HG03045 (cell line): ENCODE data around the gene MKNK2.

Experiments used
- ATAC-seq: cut with Tn5 transposase; IDR thresholded peaks from one replicate; pipeline ENCODE4 v1.9.1; 2021; ENCODE audit warnings: mild to moderate bottlenecking, moderate library complexity; ENCODE audit not compliant: unreplicated experiment

The MKNK2 gene

DNA sequence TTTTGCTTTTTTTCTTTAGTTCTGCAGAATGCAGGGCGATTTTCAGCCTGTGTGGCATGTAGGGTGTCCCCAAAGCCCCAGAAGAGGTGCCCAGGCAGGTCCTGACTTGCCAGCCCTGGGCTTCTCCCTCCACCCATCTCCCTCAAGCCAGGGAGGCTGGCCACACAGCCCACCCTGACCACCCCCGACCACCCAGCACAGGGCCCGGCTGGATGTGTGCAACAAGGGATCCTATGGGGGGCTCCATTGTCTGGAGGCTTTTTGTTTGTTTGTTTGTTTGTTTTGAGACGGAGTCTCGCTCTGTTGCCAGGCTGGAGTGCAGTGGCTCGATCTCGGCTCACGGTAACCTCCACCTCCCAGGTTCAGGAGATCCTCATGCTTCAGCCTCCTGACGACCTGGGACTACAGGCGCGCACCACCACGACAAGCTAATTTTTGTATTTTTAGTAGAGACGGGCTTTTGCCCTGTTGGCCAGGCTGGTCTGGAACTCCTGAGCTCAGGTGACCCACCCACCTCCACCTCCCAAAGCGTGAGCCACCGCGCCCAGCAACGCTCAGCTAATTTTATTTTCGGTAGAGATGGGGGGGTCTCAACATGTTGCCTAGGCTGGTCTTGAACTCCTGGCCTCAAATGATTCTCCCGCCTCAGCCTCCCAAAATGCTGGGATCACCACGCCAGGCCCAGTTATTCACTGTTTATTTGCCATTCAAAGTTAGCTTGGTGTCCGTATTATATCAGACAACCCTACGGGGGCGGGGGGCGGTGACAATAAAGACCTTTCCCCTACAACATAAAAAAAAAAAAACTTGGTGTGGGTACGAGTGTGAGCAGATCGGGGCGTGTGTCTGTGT lies 7.8 kb upstream of the MKNK2 start:
- ATAC-seq: no peak

DNA sequence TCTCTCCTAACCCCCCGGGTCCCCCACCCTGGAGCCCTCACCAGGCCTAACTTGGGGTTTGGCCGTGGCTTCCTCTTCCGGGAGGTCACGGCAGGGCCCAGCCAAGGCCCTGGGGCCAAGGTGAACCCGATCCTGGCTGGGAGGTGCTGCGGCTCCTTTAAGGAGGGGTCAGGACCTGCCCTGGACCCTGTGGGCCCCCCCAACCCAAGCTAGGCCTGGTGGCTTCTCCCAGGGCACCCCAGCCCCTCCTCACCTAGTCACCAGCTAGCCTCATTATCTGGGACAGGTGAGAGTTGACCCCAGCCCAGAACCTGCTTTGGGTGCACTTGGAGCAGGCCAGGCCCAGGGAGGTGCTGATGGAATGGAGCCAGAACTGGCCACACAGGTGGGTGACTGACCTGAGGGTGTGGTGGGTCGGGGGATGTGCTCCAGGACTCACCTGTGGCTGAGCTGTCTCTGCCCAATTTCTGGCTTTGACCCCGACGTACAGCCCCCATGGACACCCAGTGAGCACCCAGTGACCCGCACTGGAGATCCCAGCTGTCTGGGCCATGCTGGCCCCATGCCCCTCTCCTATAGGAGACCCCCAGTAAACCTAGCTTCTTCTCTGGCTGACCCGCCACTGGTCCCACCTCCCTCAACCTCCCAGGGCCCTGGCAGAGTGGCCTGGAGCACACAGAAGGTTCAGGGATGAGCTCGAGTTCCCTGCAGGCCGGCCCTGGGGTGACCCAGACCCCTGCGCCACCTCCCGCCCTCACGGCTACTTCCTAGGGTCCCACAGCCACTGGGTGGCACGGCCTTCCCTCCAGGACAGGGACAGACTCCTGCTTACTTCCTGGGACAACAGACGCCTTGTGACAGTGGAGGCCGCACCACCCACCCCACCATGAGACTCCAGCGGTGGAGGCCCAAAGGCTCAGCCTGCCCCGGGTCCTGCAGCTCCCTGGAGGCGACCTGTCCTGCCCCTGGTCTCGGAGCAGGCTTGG lies 6.7 kb upstream of the MKNK2 start:
- ATAC-seq: no peak

DNA sequence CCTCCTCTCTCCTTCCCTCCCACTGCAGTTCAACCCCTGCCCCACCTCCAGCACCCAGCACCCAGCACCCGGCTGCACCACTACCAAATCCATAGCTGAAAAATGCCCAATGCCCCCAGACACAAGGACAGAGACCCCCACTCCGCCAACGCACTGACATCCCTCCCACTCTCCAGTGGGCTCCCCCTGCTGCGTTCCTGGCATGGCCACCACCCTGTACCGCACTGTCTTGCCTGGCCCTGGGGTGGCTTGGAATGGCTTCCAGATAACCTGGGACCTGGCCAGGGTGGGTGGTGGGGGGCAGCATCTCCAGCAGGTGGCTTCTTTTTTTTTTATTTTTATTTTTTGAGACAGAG lies 5.8 kb upstream of the MKNK2 start:
- ATAC-seq: no peak

DNA sequence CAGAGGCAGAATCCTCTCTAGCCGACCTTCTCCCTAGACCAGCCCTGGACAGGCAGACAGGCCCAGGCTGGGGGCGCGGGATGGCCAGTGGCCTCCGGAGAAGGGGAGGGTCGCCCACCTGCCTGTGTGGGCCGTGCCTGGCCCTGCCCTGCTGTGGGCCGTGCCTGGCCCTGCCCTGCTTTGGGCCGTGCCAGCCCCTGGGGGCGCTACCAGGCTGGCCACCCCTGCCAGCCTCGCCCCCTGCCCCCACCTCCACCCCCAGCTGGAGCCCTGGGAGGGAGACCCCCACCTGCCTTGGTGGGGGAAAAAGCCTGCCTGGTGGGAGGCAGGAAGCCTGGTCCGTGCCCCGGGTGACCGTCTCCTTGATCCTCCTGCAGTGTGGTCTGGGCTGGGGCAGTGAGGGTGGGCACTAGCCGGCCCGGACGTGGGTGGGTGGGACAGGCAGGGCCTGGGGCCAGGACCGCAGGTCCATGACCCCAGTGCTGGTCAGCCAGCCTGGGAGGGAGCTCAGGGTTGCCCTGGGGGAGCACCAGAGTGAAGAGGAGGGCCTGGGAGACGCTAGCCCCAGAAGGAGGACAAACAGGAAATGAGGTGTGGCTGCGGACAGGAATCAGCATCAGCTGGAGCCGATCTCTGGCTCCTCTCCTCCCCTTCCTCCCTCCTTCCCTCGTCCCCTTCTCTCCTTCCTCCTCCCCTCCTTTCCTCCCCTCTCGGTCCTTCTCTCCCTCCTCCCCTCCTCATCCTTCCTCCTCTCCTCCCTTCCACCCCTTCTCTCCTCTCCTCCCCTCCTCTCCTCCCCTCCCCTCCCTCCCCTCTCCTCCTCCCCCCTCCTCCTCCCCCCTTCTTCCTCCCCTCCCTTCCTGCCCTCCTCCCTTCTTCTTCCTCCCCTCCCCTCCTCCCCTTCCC lies 5.1 kb upstream of the MKNK2 start:
- ATAC-seq: no peak

DNA sequence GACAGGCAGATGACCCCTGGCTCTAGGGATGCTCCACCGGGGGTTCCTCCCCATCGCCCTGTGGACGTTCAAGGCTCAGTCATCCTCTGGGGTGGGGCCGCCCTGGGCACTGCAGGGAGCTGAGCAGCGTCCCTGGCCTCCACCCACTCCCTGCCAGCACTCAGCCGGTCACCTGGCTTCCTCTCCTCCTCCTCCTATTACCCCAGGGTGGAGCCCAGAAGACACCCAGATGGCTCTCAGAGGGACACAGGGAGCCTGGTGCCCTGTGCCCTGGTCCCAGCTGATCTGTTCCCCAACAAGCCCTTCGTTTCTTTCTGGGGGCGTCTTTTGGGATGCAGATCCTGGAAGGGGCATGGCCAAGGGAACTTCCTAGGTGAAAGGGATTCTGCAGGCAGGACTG lies 3.7 kb upstream of the MKNK2 start:
- ATAC-seq: no peak

DNA sequence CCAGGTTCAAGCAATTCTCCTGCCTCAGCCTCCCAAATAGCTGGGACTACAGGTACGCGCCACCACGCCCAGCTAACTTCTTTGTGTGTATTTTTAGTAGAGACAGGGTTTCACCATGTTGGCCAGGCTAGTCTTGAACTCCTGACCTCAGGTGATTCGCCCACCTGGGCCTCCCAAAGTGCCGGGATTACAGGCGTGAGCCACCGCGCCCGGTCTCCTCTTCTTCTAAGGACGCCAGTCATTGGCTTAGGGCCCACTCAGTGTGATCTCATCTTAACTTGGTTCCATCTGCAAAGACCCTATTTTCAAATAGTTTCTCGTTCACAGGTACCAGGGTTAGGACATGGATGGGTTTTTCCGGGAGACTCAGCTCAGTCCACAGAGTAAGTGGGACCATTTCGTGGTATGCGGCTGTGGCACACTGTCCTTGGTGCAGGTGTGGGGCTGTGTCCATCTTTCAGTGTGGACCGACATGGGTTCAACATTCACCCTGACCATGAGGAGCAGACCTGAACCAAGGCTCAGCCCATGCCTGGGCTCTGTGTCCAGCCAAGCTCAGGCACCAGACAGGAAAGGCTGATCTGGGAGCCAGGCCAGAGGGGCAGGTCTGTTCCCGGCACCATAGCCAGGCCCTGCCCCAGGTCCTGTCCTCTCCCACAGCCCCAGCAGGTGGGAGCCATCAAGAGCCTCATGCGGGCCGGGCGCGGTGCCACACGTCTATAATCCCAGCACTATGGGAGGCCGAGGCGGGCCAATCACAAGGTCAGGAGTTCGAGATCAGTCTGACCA lies 2.8 kb upstream of the MKNK2 start:
- no peak for ATAC-seq

DNA sequence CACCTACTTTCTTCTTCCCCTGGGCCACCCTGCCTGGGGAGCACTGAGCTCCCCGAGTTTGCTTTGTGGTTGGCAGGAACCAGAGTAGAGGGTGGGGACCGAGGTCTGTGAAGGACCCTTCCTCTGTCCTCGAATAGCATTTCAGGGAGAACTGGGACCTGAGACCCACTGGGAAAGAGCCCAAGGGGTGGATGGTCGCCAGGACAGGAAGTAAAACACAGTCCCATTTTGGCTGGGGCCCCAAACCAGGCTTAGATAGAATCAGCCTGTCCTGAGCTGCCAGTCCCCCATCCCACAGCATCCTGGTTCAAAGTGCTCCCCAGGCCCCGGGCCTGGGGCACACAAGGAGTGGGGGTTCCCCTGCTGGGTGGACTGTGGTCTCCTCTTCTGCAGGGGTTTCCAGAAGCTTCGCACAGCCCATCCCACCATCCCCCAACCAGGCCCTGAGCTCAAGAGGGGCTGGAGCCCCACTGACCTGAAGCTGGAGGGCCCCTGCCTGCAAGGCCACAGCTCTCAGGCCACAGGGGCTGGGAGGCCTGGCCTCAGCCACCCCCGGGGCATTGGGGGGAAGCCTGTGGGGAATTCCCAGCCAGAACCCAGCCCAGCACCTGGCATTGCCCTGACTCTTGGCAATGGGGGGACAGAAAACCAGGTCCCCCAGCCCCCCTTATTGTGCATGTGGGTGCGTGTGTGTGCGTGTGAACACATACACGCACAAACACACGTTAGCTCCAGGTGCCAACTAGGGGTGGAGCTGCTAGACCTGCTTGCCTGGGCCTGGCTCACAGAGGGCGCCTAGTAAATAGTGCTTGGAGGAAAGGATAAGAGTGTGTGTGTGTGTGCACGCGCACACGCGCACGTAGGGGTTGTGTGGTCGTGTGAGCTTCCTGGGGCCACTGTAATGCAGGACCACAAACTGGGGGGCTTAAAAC lies 995 bp upstream of the MKNK2 start:
- no peak for ATAC-seq

DNA sequence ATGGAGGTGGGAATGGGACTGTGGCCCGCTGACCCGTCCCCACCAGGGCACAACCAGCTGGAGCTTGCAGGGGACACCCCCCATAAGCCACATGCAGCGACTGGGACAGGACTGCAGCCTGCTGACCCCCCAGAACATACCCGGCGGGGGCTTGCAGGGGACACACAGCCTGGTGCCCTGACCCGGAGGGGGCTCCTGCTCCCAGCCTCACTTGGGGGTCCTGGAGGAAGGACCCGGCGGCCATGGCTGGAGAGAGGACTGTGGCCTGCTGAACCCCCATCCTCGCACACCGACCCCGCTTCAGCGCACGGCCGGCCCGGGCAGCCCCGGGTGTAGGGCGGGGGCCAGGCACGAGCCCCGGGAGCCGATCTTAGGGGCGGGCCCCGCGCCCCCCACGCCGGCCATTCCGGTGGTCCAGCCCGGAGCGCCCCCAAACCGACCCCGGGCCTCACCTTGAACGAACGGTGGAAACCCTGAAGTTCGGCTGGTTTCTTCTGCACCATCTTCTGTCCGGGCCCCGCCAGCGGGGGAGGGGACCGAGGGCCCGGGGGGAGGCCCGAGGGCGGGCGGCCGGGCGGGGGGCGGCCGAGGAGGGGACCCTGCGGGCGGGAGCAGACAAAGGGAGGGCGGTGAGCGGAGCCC lies 574 bp downstream of the MKNK2 start:
- peak; percentile 10 for ATAC-seq

DNA sequence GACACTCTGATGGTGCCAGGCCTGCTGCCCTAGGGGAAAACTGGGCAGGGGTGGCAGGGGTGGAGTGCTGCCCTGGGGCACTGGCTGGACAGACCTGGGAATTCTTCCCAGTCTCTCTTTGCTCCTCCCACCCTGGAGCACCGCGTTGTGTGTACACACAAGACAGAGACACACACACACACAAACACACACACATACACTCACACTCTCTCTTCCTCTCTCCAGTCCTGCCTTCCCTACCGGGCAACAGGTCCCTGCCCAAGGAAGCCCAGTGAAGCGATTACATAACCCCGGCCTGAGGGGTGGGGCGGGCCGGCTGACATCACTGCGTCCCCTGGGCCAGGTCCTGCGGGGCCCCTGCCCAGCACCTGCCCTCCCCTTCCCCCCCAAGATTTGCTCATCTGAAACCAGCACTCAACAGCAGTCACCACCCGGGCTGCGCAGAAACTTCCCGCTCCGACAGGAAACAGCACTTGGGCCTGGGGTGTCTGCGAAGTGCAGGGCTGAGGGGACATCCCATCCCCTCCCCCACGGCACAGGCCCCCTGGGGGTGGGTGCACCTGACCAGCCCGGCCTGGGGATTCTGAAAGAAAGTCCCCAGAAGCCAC lies 1.2 kb downstream of the MKNK2 start:
- peak; percentile 7 for ATAC-seq

DNA sequence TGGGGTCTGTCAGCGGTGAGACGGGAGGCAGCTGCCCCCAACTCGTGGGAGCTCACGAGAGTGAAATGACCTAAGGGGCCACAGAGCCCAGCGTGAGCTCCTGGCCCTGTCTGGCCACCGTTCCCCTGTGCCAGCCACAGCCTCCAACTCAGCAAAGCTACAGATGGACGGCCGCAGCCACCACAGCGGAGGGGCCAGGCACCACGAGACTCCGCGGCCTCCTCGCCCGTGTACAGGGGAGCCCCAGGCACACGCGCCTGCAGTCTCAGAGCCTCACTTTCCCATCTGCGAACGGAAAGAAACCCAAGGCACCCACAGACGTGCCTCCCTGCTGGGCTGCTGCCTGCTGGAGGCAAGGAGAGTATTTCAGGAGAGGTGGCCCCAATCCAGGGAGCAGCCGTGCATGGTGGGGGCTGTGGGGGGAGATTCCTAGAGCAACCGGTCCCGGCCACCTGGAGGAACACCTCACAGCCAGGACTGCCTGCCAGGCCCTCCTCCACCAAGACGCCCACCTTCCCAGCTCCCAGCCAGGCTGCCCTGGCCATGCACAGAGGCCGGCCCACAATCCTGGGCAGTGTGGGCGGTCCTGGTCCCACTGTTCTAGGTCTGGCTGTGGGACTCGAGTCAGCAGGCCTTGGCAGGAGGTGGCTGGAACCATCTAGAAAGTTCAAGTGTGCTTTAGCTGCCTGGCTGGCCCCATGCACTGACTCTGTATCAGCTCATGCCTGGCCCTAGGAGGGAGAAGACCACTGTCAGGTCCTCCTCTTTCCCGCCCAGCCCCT lies 1.9 kb downstream of the MKNK2 start:
- ATAC-seq: no peak

DNA sequence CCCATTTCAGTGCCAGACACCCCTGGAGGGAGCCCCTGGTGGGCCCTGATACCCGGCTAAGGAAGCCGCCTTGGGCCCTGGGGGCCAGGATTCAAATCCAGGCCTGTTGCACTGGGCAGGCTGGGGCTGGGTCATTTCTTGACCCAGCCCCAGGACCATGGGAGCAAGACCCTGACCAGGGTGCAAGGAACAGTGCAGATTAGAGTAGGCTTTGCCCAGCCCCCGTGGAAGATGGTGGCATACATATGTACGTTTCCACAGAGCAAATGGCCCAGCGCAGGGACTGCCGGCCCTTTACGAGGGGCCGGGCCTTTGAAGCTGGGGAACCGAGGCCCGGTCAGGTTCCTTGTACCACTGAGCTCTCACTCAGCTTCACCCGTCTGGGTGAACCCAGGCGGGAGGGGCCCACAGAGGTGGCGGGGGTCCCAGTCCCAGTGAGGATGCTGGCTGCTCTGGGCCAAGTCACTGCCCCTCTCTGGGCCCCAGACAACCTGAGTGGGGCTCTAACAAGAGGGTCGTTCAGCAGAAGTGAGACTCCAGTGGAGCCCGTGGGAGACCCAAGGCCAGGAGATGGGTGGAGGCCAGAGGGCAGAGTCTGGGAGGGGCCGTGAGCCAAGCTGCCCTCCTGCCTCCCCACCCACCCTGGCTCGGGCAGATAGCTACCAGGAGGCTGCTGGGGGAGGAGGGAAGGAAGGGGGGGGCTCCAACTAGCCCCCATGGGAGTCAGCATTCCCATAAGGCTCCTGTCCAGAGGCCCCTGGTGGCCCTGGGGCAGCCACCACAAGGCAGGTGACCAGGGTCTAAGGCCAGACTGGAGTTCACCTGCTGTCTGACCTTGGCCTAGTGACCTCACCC lies 2.7 kb downstream of the MKNK2 start:
- ATAC-seq: no peak

DNA sequence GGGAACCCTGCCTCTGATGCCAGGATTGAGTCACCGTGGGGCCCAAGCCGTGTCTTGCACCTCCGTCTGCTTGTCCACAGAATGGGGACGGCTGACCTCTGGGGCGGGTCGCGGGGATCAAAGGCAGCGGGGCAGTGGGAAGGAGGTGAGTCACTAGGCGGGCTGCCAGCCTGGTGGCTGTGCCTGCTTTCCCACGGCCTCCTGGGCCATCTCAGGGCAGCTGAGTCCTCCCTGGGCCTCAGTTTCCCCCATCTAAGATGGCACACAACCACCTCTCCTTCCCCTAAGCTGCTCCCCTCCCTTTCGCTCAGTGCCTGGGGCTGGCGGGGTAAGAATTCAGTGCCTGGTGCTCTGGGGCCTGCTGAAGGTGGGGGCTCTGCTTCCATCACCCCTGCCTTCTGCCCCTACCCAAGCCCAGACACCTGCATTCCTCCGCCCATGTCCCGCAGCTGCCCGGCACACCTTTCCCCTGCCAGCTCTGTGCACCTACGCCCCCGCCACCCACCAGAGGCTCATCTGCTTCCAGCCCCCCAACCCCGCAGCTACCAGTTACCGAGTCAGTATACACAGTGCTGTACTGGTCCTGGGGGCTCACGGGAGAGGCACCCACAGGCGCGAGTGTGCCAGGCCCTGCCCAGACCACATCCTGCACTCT lies 3.5 kb downstream of the MKNK2 start:
- no peak for ATAC-seq

DNA sequence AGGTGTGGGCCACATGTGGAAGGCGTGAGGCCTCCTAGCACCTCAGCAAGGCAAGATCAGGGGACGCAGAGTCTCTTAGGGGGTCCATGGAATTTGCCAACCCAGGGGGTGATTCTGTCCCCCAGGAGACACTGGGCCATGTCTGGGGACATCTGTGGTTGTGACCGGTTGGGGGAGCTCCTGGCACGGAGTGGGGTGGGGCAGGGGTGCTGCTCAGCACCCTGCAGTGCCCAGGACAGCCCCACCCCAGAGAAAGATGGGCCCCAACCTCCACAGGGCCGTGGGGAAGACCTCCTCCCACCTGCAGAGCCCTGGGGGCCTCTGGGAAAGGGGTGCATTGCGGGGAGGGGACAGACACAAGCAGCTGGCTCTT lies 4.0 kb downstream of the MKNK2 start:
- no peak for ATAC-seq

DNA sequence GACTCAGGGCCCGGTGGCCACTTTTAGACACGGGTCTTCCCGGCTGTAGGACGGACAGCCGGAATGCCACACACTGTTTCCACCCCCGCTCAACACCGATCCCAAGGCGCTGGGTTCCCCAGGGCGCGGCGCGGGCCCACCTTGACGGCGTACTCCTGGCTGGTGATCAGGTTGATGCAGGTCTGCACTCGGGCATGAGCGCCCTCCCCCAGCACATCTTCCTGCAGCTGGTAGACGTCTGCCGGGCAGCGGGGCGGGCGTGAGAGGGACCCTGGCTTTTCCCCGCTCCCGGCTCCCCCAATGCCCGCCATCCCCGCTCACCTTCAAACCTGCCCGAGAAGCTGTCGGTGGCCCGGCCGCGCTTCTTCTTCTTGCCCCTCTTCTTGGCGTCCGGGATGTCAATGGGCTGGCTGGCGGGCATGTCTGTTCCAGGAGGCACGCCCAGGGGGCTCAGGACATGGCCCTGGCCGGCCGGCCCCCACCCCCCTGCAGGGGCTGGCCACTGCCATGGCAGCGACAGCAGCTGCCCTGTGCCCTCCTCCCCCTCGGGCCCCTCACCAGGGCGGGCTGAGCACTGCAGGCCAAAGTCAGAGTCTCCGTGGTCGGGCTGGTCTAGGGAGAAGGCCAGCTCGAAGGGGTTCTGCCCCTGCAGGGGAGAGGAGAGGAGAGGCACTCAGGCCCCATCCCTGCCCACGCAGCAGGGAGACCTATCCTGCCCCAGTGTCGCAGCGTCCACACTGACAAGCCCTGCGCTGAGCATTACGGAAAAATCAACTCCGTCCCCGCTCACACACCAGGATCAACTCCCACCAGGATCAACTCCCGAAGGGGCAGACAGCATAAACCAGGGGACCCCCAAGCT lies 4.8 kb downstream of the MKNK2 start:
- no peak for ATAC-seq

DNA sequence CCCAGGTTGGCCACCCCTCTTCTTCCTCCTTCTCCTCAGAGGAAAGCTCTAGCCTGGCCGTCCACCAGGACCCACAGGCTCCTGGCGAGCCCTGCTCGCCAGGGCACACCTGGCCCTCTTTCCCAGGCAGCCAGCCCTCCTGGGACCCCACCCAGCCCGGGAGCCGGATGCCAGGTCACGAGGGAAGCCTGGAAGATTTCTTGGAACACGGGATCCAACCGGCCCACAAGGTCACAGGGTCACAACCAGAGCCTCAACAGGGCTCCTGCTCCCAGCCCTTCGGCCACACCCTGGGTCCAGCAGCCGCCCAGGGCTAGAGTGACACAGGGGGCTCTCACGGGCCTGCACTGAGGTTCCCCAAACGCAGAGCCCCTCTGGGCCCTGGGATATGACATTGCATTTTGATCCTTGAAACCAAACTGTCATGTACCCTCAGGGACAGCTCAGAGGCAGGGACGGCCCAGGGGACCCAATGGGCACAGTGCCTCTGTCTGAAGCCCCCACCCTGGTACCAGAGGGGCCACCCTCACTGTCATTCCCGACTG lies 5.5 kb downstream of the MKNK2 start:
- ATAC-seq: no peak
